K562 (cell line): ENCODE data around the gene ATAD3B.

Source experiments
- JUN ChIP-seq, 2 experiments: sonication (generic) in 1 of 2; formaldehyde crosslinking in 1 of 2; IDR thresholded peaks; 2 replicates each; pipeline versions ENCODE4 v1.6.1 to v1.8.0; 2012 to 2022; ENCODE audit warnings: borderline replicate concordance in 2 of 2, mild to moderate bottlenecking in 2 of 2, improper control_type of control experiment in 1 of 2, low read depth in 1 of 2, low read length in 1 of 2, missing genetic modification reagents in 1 of 2
- KLF10 ChIP-seq: fragments of 250-450 bp; sonication (Bioruptor Pico); IDR thresholded peaks from 2 replicates; pipeline ENCODE4 v1.6.1; 2021; ENCODE audit warnings: matching md5 sums
- MTA3 ChIP-seq: fragments of 450-650 bp; formaldehyde crosslinking; IDR thresholded peaks from 2 replicates; pipeline ENCODE4 v1.6.1; 2017; ENCODE audit warnings: mild to moderate bottlenecking, borderline replicate concordance
- POLR2AphosphoS2 ChIP-seq: IDR thresholded peaks from 2 replicates; pipeline ENCODE4 v1.6.1; 2012; ENCODE audit warnings: low read length, improper control_type of control experiment

DNA sequence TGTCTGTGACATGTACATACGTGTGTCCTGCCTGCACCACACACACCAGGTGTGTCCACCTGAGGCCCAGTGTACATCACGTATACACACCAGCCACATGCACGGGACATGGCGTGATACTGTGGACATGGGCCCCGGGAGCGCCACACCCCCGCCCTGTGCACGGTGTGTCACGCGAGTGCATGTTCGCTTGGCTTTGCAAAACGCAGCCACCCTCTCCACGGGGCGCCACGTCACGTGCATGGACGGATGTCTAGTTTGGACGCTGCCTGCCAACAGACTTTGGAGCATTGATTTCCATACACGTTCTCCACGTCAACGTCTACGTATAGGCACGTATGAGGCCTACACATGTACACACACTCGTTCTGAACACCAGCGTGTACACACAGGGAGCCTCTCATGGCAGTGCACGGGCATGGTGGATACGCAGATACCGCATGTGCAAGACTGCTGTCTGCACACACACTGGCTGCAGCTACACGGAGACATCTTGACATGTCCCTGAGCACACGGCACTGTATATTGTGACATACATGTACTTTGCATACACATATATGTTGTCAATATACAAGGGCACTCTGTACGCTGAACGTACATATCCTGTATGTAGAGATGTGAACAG is 66.2 kb downstream of the ATAD3B start:
- TF ChIP-seq JUN (IDR thresholded peaks at IDR 0.05; ENCODE audit: borderline replicate concordance, low read depth, low read length), result no peak
- TF ChIP-seq JUN (CRISPR knock-in tag; IDR thresholded peaks at IDR 0.05; ENCODE audit: borderline replicate concordance), result 0 out of 2 replicates have a peak, but pooled peaks have one; percentile 53
- TF ChIP-seq KLF10 (CRISPR knock-in tag), result no peak
- no peak for TF ChIP-seq POLR2AphosphoS2
- no peak for TF ChIP-seq MTA3
